ENCODE results near the gene CDS2.

Gene CDS2

GRCh38 chr20:5212907-5213487 lies 86.2 kb downstream of the CDS2 start:
- DNase-seq (ENCODE audit: low read depth in 2 of 2), result no peak

- DNase-seq (ENCODE audit: low read depth in 2 of 2), result no peak
These were observed 88.0 kb downstream of the CDS2 start for GRCh38 chr20:5214826-5215225.

GRCh38 chr20:5215672-5216304 lies 89.0 kb downstream of the CDS2 start:
- DNase-seq (ENCODE audit: low read depth in 2 of 2), result no peak

GRCh38 chr20:5216663-5217062 lies 89.9 kb downstream of the CDS2 start:
- DNase-seq (ENCODE audit: low read depth in 2 of 2), result no peak

- DNase-seq (ENCODE audit: low read depth in 2 of 2), result no peak
These were observed 90.8 kb downstream of the CDS2 start for GRCh38 chr20:5217616-5218015.

- DNase-seq (ENCODE audit: low read depth in 2 of 2), result no peak
These were observed 93.7 kb downstream of the CDS2 start for GRCh38 chr20:5220321-5221060.

- no peak for DNase-seq (ENCODE audit: low read depth in 2 of 2)
These were observed 94.2 kb downstream of the CDS2 start for GRCh38 chr20:5221061-5221430.

- DNase-seq (ENCODE audit: low read depth in 2 of 2), result peak; percentile 9 to 13
These were observed 96.3 kb downstream of the CDS2 start for GRCh38 chr20:5222919-5223634.

- no peak for DNase-seq (ENCODE audit: low read depth in 2 of 2)
These were observed 103.7 kb downstream of the CDS2 start for GRCh38 chr20:5230544-5230943.

- DNase-seq (ENCODE audit: low read depth in 2 of 2), result no peak
These were observed 107.3 kb downstream of the CDS2 start for GRCh38 chr20:5234158-5234557.

- DNase-seq (ENCODE audit: low read depth in 2 of 2), result no peak
These were observed 108.2 kb downstream of the CDS2 start for GRCh38 chr20:5234978-5235377.
